ENCODE results near the gene ABR.

The ABR gene

DNA sequence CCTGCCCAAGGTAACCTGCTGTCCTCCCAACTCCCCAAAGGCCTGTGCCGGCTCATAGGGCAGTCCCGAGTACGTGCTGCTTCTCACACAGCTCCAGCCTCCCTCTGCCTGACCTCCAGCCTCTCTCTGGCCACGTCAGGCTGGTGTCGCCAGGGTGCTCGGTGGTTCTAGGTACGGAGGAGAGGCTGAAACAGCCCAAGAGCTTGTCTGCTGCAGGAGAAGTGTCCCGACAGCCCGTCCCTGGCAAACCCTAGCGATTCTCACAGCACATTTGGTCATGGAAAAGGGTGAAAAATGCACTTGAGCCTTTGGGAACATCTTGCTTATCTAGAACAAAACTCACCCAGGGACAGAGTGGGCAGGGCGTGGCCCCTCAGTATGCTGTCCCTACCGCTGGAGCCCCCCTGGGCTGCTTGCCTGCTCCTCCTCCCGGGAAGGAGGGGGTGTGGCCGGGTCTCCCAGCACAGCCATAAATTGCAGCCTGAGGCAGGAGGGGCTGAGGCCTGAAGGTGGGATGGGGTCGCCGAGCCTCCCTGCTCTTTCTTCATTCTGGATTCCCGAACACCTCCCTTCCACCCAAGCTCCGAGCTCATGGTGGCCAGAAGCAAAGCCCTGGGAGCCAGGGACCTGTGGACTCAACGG is 142.4 kb downstream of the ABR start:
- no peak overlapping the region for H3K4me3 ChIP-seq (ENCODE audit: low read length)
- no peaks in the 10 kb centered on the region for H3K4me1 ChIP-seq (ENCODE audit: insufficient read depth, low read length)
- H2AFZ ChIP-seq (ENCODE audit: low read depth, low read length) = no peak overlapping the region
- H3K27me3 ChIP-seq (ENCODE audit: insufficient read depth, low read length) = no peaks in the 10 kb centered on the region
- peaks cover 14% of the 10 kb centered on the region for H3K36me3 ChIP-seq (ENCODE audit: insufficient read depth, low read length)
- H3K9me3 ChIP-seq (ENCODE audit: low read length) = peaks cover 9% of the 10 kb centered on the region

DNA sequence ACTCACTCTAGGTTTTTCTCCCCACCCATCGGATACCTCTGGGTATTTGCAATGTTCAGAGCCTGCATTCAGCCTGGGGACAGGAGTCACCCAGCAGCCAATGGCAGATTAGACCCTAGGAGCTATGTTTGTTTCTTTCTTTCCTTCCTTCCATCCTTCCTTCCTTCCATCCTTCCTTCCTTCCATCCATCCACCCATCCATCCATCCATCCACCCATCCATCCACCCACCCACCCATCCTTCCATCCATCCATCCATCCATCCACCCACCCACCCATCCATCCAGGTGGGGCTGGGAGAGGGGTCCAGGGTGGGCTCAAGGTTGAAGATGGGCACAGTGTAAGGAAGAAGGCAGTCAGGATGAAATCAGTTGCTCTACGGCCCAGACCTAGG is 142.9 kb downstream of the ABR start:
- Histone ChIP-seq H2AFZ (ENCODE audit: low read depth, low read length) (no peak overlapping the region), H3K4me1 (ENCODE audit: insufficient read depth, low read length) (no peaks in the 10 kb centered on the region), H3K27me3 (ENCODE audit: insufficient read depth, low read length) (no peaks in the 10 kb centered on the region), H3K4me3 (ENCODE audit: low read length) (no peak overlapping the region), H3K9me3 (ENCODE audit: low read length) (peaks cover 9% of the 10 kb centered on the region), H3K36me3 (ENCODE audit: insufficient read depth, low read length) (peaks cover 10% of the 10 kb centered on the region)

DNA sequence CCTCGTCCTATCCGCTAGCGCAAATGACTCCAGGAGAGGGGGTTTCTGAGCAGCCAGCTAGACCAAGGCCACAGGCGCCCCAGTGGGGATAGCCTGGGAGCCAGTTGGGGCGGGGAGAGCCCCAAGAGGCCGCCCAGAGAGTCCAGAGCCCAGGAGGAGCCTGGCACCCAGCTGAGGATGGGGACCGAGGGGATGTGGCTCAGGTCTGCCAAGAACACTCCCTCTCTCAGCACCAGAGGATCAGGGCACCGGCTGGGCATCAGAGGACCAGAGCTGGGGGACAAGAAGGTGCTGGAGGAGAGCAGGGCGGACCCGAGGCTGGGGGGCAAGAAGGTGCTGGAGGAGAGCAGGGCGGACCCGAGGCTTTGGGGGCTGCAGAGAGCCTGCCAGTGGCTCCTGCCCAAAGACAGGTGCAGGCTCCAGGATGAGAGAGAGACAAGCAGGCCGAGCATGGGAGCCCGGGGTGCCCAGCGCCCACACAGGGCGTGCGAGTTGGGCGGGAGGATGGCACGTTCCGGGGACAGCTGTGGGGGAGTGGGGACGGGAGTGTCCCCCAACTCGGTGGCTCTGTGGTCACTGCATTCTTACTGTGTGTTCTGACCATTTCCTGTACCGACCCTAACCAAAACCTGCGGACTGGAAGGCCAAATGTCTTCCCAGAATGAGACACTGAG is 143.5 kb downstream of the ABR start:
- Histone ChIP-seq H3K9me3 (ENCODE audit: low read length) (peaks cover 9% of the 10 kb centered on the region), H3K27me3 (ENCODE audit: insufficient read depth, low read length) (no peaks in the 10 kb centered on the region), H3K4me3 (ENCODE audit: low read length) (no peak overlapping the region), H3K4me1 (ENCODE audit: insufficient read depth, low read length) (no peaks in the 10 kb centered on the region), H3K36me3 (ENCODE audit: insufficient read depth, low read length) (peaks cover 9% of the 10 kb centered on the region), H2AFZ (ENCODE audit: low read depth, low read length) (no peak overlapping the region)

DNA sequence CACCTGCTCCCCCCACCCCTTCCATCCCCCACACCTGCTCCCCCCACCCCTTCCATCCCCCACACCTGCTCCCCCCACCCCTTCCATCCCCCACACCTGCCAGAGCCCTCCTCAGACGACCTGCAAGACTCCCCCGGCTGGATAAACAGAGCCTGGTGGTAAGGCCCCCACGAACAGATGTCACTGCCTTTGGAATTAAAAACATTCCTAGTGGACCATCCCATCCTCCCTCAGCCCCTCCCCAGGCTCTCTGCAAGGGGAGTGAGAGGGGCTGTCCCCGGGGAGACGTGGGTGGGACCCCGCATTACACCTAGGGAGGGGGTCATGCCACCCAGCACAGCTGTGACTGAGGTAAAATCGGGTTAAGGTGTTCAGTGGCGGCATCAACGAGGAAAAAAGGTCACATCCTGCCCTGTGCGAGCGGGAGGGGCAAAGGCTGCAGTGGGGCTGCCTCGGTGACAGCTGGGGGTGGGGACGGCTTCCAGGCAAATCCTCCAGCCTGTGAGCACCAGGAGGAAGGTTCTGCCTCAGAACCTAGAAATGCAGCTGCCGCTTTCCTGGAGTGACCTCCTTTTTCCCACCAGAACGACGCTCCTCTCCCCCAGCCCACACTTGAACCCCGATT is 144.1 kb downstream of the ABR start:
- Histone ChIP-seq H2AFZ (ENCODE audit: low read depth, low read length) (no peak overlapping the region), H3K9me3 (ENCODE audit: low read length) (peaks cover 9% of the 10 kb centered on the region), H3K36me3 (ENCODE audit: insufficient read depth, low read length) (peaks cover 9% of the 10 kb centered on the region), H3K4me3 (ENCODE audit: low read length) (no peak overlapping the region), H3K4me1 (ENCODE audit: insufficient read depth, low read length) (no peaks in the 10 kb centered on the region), H3K27me3 (ENCODE audit: insufficient read depth, low read length) (no peaks in the 10 kb centered on the region)

DNA sequence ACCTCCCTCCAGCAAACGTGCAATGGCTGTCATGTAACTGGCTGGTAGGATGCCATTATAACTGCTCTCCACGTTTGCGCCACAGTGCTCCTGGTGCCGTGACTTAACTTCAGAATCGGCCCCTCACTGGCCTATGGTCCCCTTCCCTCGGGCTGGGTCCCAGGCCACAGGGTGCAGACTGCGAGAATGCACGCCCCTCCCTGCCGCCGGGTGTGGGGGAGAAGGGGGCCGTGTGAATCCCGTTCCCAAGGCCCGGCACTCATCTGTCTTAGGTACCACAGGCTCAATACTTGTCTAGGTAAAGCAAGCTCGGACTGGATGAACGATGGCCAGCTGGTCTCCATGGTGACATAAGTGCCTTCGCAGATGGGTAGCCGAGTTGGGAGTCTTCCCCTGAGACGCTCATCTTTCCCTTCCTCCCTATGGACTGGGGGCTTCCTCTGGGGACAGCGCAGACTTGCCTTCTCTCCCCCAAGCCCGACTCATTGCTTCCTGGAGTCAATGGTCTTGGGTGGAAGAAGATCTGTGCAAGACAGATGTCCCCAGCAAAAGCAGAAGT is 145.1 kb downstream of the ABR start:
- Histone ChIP-seq H3K36me3 (ENCODE audit: insufficient read depth, low read length) (peaks cover 9% of the 10 kb centered on the region), H3K4me3 (ENCODE audit: low read length) (no peak overlapping the region), H3K4me1 (ENCODE audit: insufficient read depth, low read length) (no peaks in the 10 kb centered on the region), H2AFZ (ENCODE audit: low read depth, low read length) (no peak overlapping the region), H3K9me3 (ENCODE audit: low read length) (peaks cover 9% of the 10 kb centered on the region), H3K27me3 (ENCODE audit: insufficient read depth, low read length) (no peaks in the 10 kb centered on the region)

DNA sequence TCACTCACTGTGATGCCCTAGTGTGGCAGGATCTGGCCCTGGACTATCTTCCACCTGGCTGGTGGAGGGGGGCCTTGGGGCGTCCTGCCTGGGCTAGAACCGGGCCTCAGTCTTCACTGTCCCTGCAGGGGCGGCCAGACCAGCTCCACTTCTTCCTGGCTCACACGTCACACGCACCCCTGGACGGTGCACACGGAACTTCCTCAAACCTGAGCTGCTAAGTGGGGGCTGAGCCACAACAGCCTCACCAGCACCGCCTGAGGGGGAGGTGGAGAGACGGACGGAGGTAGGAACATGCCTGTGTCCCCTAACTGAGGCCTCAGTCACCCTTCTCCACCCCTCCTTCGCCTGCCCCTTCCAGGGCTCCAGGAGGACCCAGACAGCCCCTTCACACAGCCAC is 146.3 kb downstream of the ABR start:
- H3K4me3 ChIP-seq (ENCODE audit: low read length) = no peak overlapping the region
- no peak overlapping the region for H2AFZ ChIP-seq (ENCODE audit: low read depth, low read length)
- peaks cover 9% of the 10 kb centered on the region for H3K9me3 ChIP-seq (ENCODE audit: low read length)
- H3K36me3 ChIP-seq (ENCODE audit: insufficient read depth, low read length) = peaks cover 9% of the 10 kb centered on the region
- H3K4me1 ChIP-seq (ENCODE audit: insufficient read depth, low read length) = no peaks in the 10 kb centered on the region
- no peaks in the 10 kb centered on the region for H3K27me3 ChIP-seq (ENCODE audit: insufficient read depth, low read length)

DNA sequence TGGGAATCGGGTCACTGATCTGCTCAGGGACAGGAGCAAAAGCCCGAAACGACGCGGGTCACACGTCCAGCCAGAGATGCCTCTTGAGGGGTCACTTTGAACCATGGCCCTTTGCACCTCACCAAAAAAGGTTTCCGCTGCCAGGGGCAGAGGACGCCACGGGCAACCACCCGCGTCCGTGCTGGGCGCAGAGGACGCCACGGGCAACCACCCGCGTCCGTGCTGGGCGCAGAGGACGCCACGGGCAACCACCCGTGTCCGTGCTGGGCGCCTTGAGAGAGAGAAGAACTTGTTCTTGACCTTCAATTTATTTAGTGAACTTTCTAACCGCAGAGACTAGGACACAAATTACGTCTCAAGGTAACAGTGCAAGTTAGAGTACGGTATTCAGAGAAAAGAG is 147.4 kb downstream of the ABR start:
- Histone ChIP-seq H3K4me3 (ENCODE audit: low read length) (no peak overlapping the region), H3K36me3 (ENCODE audit: insufficient read depth, low read length) (peaks cover 11% of the 10 kb centered on the region)

DNA sequence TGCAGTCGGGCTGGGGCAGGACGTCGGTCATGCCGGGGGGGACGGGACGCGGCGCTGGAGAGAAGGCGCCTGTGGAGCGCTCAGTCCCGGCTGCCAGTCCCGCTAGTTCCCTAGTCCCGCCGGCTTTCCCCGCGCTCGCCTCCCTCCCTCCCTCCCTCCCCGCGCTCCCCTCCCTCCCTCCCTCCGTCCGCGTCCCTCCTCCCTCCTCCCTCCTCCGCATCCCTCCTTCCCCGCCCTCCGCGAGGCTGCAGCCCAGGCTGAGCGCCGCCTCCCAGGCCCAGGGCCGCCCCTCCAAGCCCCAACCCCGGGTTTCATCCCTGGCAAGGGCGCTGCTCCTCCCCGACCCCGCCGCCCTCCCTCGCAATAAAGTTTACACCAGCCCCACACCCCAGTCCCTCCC is 148.1 kb downstream of the ABR start:
- no peaks in the 10 kb centered on the region for H3K4me1 ChIP-seq (ENCODE audit: insufficient read depth, low read length)
- H3K36me3 ChIP-seq (ENCODE audit: insufficient read depth, low read length) = peaks cover 14% of the 10 kb centered on the region
- H2AFZ ChIP-seq (ENCODE audit: low read depth, low read length) = no peak overlapping the region
- no peaks in the 10 kb centered on the region for H3K27me3 ChIP-seq (ENCODE audit: insufficient read depth, low read length)
- H3K4me3 ChIP-seq (ENCODE audit: low read length) = no peak overlapping the region
- H3K9me3 ChIP-seq (ENCODE audit: low read length) = peaks cover 9% of the 10 kb centered on the region

More for the DNA sequence above, 147.4 kb downstream of the ABR start:
- peaks cover 9% of the 10 kb centered on the region for H3K9me3 ChIP-seq (ENCODE audit: low read length)
- no peaks in the 10 kb centered on the region for H3K4me1 ChIP-seq (ENCODE audit: insufficient read depth, low read length)
- H2AFZ ChIP-seq (ENCODE audit: low read depth, low read length) = no peak overlapping the region
- no peaks in the 10 kb centered on the region for H3K27me3 ChIP-seq (ENCODE audit: insufficient read depth, low read length)

DNA sequence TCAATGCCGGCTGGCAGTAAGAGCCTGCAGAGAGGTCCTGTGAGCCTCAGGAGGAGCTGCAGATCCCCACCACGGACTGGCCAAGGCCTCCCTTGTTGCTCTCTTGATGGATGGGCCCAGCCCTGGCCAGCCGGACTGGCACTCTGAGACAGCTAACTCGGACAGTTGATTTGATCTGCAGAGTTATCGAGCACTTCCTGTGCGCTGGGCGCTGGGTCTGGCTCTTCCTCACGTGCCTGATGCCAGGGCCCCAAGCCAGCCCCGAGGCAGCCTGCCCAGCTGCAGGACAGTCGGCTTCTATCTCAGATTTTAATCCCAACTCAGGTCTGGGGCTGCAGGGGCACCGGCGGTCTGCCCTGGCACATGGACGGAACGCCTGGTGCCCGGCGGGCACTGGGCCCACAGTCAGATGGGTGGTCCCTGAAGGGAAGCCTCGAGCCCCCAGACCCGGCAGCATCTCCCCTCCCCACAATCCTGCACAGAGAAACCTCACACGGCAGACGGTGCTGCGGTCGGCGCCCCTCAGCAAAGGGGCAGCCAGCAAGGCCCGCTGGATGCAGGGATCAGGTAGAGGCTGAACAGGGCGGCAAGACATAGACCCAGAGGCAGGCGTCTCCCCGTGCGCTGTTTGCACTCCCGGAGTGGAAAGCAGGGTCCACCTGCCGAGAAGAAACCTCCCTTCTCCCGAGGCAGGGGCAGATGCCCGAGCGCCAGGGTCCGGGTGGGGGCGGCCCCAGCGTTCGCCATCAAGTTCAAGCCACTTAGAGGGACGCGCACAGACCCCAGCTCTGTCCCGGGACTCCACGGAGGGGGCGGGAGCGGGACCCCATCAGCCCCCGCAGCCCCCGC is 148.9 kb downstream of the ABR start:
- no peak overlapping the region for H3K4me3 ChIP-seq (ENCODE audit: low read length)
- no peak overlapping the region for H2AFZ ChIP-seq (ENCODE audit: low read depth, low read length)
- H3K4me1 ChIP-seq (ENCODE audit: insufficient read depth, low read length) = no peaks in the 10 kb centered on the region
- H3K36me3 ChIP-seq (ENCODE audit: insufficient read depth, low read length) = peaks cover 14% of the 10 kb centered on the region
- peaks cover 9% of the 10 kb centered on the region for H3K9me3 ChIP-seq (ENCODE audit: low read length)
- no peaks in the 10 kb centered on the region for H3K27me3 ChIP-seq (ENCODE audit: insufficient read depth, low read length)

DNA sequence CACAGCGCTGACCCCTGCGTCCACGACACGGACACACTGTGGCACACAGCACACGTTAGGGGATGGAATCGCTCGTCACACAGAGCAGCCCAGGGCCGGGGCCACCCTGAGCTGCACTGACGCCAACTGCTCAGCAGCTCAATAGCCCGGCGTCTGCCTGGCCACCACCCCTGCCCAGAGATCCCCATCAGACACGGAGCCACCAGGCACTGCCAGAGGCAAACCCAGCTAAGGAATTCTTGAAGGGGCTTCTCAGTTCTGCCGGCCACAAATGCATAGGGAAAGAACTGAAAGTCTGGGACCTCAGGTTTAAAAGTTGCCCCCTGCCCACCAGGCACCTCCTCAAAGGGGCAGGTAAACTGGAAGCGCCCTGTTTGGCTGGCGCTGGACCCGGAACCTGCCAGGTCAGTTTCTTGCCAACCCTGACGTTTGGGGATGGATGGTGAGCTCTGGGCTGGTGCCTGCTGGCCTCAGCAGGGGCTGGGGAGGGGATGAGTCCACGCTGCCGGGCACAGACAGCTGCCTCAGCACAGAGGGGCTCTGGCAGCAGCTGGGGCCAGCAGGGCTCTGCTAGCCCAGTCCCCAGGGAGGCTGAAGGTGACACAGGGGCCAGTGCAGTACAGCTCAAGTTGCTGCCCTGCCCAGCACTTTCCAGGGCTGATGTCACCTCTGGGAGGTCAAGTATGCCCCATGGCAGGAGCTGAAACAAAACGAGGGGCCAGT is 149.7 kb downstream of the ABR start:
- Histone ChIP-seq H3K27me3 (ENCODE audit: insufficient read depth, low read length) (no peaks in the 10 kb centered on the region), H3K4me1 (ENCODE audit: insufficient read depth, low read length) (no peaks in the 10 kb centered on the region), H3K36me3 (ENCODE audit: insufficient read depth, low read length) (peaks cover 14% of the 10 kb centered on the region), H3K9me3 (ENCODE audit: low read length) (peaks cover 9% of the 10 kb centered on the region), H2AFZ (ENCODE audit: low read depth, low read length) (no peak overlapping the region), H3K4me3 (ENCODE audit: low read length) (no peak overlapping the region)

DNA sequence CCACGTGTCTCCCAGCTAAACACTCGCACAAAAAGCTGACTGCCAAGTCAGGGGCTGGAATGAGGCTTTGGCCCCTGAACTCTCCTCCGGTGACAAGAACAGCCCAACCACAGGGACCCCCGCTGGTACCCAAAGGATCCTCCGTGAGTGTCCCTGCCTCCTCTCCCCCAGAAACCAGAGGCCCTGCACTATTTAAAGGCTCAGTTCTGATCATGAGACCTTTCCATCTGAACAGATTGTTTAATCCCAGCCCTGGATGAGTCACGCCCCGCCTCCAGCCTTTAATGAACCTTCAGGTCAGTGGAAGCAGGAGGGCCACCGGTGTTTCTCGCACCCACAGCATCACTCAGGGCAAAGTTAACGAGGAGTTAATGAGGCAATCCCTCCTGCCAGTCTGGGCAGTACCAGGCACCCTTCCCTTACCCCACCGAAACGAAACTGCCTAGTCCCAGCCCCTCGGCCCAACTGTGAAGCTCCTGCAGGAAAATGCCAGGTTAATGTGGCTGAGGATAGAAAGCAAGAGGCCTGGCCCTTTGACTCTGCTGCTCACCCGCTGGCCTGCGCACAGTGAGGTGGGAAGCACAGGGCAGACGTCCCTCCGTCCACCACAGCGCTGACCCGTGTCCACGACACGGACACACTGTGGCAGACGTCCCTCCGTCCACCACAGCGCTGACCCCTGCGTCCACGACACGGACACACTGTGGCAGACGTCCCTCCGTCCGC is 150.4 kb downstream of the ABR start:
- Histone ChIP-seq H2AFZ (ENCODE audit: low read depth, low read length) (no peak overlapping the region), H3K27me3 (ENCODE audit: insufficient read depth, low read length) (no peaks in the 10 kb centered on the region), H3K4me1 (ENCODE audit: insufficient read depth, low read length) (no peaks in the 10 kb centered on the region), H3K36me3 (ENCODE audit: insufficient read depth, low read length) (peaks cover 14% of the 10 kb centered on the region), H3K4me3 (ENCODE audit: low read length) (no peak overlapping the region), H3K9me3 (ENCODE audit: low read length) (peaks cover 9% of the 10 kb centered on the region)

DNA sequence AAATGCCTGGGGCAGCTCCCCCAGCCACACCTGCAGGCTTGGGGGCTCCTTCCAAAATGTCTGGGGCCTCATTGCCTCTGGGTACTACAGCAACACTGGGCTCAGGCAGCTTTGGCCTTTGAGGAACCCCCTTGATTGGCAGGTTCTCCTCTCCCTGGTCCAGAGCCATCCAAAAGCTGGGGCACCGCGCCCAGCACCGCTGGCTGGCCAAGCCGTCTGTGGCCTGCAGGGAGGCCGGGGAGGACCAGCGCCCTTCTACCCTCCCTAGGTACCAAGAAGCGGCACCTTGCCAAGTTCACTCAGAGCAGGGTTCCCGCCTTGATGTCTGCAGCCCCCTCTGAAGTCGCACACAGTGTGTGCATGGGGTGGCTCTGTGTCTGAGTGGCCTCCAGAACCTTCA is 152.7 kb downstream of the ABR start:
- H3K9me3 ChIP-seq (ENCODE audit: low read length) = no peaks in the 10 kb centered on the region
- no peaks in the 10 kb centered on the region for H3K27me3 ChIP-seq (ENCODE audit: insufficient read depth, low read length)
- peaks cover 5% of the 10 kb centered on the region for H3K36me3 ChIP-seq (ENCODE audit: insufficient read depth, low read length)
- no peak overlapping the region for H2AFZ ChIP-seq (ENCODE audit: low read depth, low read length)
- no peak overlapping the region for H3K4me3 ChIP-seq (ENCODE audit: low read length)
- H3K4me1 ChIP-seq (ENCODE audit: insufficient read depth, low read length) = no peaks in the 10 kb centered on the region
